GM19438 (cell line): ENCODE measurements around the gene PARD6G.

Experiments used
- ATAC-seq: cut with Tn5 transposase; IDR thresholded peaks from one replicate; pipeline ENCODE4 v1.9.1; 2021; ENCODE audit warnings: low read depth; ENCODE audit not compliant: unreplicated experiment

PARD6G gene

GRCh38 chr18:80157708-80158343, 89.5 kb downstream of the PARD6G start:
- no peak for ATAC-seq

- peak; percentile 78 for ATAC-seq
Measured at GRCh38 chr18:80154293-80154692, 93.0 kb downstream of the PARD6G start.

GRCh38 chr18:80149667-80150066, 97.6 kb downstream of the PARD6G start:
- ATAC-seq, result no peak

- no peak for ATAC-seq
Measured at GRCh38 chr18:80148326-80149199, 98.8 kb downstream of the PARD6G start.

DNA sequence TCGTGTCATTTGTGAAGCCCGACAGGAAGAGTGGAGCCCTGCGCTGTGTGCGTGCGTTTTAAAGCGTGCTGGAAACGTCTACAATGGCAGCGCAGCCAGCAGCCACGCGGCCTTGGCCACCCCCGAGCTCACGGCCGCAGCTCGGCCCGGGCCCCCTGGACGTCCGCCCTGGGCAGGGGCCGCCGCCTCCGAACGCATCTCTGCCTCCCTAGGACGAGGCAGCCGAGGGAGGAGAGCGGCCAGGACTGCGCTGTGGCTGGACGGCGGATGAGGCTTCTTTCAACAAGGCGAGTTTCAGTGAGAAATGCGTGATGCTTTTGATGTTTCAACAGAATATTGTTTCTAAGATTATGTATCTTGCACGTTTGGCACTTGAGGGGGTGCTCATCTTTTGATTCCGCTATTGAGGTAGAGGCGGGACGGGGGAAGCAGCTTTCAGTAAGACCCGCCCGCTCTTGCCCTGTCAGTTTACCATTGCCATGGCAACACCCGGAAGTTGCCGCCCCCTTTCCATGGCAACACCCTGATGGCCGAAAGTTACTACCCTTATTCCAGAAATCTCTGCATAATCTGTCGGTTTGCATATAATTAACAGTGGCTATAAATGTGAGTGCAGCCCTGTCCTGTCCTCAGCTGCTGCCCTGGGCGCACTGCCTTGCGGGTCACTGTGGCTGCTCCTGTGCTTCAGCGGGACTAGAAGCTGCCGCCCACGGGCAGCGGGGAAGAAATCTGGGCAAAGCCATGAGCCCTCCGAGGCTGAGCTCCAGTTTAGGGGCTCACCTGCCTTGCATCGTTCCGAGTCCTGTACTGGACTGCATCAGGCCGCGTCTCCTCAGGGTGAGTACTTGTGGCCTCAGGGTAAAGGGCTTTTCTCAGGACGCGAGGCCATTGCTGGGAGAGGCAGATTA, 99.6 kb downstream of the PARD6G start:
- peak; percentile 80 for ATAC-seq

DNA sequence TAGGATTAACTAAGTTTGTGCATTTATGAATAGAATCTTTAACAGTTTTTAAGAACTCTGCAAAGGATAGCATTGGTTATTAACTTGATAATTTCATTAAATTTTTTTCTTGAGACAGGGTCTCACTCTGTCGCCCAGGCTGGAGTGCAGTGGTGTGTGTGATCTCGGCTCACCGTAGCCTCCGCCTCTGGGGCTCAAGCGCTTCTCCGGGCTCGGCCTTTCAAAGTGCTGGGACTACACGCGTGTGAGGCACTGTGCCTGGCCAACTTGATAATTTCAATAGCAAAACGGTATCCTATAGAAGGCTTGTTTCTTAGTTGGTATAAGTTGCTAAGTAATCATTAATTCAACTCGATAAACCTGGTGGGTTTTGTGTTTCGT, 100.3 kb downstream of the PARD6G start:
- ATAC-seq, result peak; percentile 41

- no peak for ATAC-seq
Measured at GRCh38 chr18:80145196-80145804, 102.0 kb downstream of the PARD6G start.

DNA sequence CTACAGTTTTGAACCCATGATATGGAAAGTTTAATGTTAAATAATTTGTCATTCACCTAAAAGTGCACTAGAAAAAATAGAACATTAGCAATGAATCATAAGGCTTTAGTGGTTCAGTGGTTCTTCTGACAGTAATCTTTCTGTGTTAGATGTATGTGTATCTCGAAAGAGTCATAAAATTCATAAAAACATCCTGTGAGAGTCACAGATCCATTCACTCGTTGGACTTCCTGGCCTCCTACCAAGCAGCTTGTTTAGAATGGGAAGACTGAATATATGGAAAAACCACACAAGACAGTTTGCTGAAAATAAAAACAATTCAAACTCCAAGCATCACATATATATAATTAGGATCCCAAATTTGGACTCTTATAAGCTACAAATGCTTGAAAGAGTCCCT, 103.4 kb downstream of the PARD6G start:
- no peak for ATAC-seq

DNA sequence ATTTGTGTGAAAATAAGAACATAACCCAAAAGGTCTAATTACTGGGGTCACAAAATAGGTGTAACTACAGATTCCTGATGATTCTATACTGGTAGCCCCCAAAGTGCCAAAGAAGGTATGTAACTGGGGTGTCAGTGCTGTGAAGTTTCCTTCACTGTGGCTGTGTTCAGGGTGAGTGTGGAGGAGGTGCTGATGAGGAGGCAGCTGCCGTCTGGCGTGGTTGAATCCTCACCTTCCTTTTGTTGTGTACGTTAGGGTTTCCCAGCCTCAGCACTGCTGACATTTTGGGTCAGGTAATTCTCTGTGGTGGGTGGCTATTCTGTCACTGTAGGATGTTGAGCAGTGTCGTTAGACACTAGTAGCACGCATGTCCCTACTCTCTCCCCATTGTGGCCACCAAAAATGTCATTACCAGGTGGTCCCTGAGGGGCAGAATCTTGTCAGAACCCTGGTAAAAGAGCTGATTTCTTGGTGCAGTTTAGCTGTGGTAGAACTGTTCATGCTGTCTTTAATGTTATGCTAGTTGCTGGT, 106.8 kb downstream of the PARD6G start:
- ATAC-seq, result no peak

GRCh38 chr18:80137976-80138375, 109.3 kb downstream of the PARD6G start:
- ATAC-seq, result no peak

- ATAC-seq, result no peak
Measured at GRCh38 chr18:80137137-80137536, 110.2 kb downstream of the PARD6G start.

DNA sequence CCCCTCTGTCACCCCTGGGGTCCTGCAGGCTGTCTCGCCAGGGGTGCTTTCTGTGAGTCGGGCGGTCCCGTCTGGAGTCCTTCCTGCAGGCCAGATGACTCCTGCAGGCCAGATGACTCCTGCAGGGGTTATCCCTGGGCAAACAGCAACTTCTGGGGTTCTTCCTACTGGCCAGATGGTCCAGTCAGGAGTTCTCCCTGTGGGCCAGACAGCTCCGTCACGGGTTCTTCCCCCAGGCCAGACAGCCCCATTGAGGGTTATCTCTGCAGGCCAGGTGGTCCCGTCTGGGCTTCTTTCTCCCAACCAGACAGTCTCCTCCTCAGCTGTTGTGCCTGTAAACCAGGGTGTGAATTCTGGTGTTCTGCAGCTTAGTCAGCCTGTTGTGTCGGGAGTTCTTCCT, 110.6 kb downstream of the PARD6G start:
- ATAC-seq, result no peak

GRCh38 chr18:80135136-80135535, 112.2 kb downstream of the PARD6G start:
- no peak for ATAC-seq

GRCh38 chr18:80133124-80133523, 114.2 kb downstream of the PARD6G start:
- ATAC-seq, result no peak

DNA sequence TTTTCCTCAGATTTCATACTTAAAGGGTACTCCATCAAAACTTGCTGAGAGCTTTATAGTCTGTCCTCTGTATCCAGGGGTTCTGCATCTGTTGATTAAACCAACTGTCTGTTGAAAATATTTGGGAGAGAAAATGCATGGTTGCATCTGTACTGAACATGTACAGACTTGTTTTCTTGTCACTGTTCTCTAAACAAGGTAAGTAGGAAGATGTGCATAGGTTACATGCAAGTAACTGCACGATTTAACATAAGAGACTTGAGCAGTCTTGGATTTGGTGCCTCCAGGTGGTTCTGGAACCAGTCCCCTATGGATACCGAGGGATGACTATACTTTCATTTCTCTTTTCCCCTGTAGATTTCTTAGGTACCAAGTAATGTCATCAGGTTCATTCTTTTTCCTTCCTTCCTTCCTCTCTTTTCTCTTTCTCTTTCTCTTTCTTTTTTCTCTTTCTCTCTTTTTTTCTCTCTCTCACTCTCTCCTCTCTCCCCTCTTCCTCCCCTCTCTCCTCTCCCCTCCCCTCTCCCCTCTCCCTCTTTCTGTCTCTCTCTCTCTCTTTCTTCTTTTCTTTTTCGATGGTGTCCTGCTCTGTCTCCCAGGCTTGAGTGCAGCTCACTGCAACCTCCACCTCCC, 115.0 kb downstream of the PARD6G start:
- no peak for ATAC-seq

DNA sequence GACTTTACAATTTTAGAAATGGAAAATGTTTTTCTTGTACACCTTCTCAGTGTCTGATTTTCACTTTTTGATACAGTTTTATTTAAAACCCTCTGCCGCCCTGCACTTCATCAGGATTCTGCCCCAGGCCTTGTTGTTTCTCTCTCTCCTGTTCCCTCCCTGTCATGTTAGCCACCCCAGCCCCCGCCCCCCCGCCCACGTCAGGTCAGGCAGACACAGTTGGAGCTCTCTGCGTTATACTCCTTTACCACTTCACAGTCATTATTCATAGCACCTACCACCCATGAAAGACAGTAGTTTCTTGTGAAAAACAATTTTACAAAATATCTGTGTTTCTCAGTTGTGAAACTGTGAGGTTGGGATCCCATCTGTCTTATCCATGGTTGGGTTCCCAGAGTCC, 116.8 kb downstream of the PARD6G start:
- no peak for ATAC-seq

- no peak for ATAC-seq
Measured at GRCh38 chr18:80129672-80130367, 117.5 kb downstream of the PARD6G start.

DNA sequence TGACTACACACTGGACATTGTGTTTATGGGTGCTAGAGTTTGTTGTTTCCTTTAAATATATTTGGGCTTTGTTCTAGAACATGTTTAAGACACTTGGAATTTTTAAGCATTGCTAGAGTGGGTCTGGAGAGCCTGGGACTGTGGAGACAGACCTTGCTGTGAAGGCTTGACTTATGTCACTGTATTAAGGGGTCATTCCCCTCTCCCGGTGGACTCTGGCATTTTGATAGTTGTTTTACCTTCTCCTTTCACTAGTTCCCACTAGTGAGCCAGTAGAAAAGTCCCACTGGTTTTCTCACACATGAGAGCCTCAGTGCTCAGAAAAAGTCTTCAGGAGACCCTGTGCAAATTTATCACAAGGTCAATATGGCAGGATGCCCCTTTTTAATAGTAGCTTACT, 119.7 kb downstream of the PARD6G start:
- no peak for ATAC-seq

- no peak for ATAC-seq
Measured at GRCh38 chr18:80126797-80127196, 120.5 kb downstream of the PARD6G start.
